A549 treated with ZK216348 at 1 μM for 4 hours (cell line): Measurements from ENCODE around the gene GRM6. TPM values are rescaled to one million over a fixed set of nuclear protein-coding genes. Genes with fewer than 3 reads are reported as not detected.

ENCODE experiments used
- total RNA-seq: library from RNA; stranded (reverse); fragments of 200-300 nt; extraction: Qiagen RNA extraction; gene quantifications from 5 replicates; pipeline ENCODE4 v1.2.3, GENCODE V29; 2022; ENCODE audit warnings: low read depth

GRM6 gene
- not detected in 5 replicates for total RNA-seq

GRCh38 chr5:178994580-178995340, at the start of gene GRM6:
Gene GRM6, minus strand, starts transcription at chr5:178995320. Its CDS starts 376 bp downstream, at chr5:178994944.

GRCh38 chr5:179023528-179024189, 28.5 kb upstream of the GRM6 start, which contains the start of gene ZNF879:
Gene ZNF879, plus strand, starts transcription at chr5:179023804. Its CDS starts 1,201 bp downstream, at chr5:179025005.

GRCh38 chr5:178940569-178941360, 54.4 kb downstream of the GRM6 start, which contains the start of gene ZNF454:
Gene ZNF454, plus strand, starts transcription at chr5:178941198. Its CDS starts 1,594 bp downstream, at chr5:178942792.

Other genes starting within 250 kb of the GRM6 start
- gene ZNF354B, start 135.4 kb downstream of the GRM6 start, total RNA-seq: 3.1 to 6.1 TPM (median 5.2 TPM) in 5 replicates
- gene ZFP2, start 99.4 kb downstream of the GRM6 start, total RNA-seq: not detected in 5 replicates
- gene ZNF454, start 54.1 kb downstream of the GRM6 start, total RNA-seq: not detected in 5 replicates
- gene ZNF879, start 28.5 kb upstream of the GRM6 start, total RNA-seq: 0.30 to 0.65 TPM (median 0.63 TPM) in 5 replicates
- 0.53 to 0.97 TPM (median 0.84 TPM) in 5 replicates for gene ZNF354C, start 65.1 kb upstream of the GRM6 start, total RNA-seq